Measurements from ENCODE around the gene BRICD5. TPM values are rescaled to one million over a fixed set of nuclear protein-coding genes. Genes with fewer than 3 reads are reported as not detected.

BRICD5 gene
- total and polyA plus RNA-seq, 7 donors: 1.8 to 21.3 (median 4.8) TPM; not detected in 2

GRCh38 chr16:2253293-2253692, 42.6 kb upstream of the BRICD5 start:
- Histone ChIP-seq H3K9me3 (no peaks in the 10 kb centered on the region), H3K36me3 (peaks cover 37 to 59% (median 49%) of the 10 kb centered on the region in 4 donors), H3K27ac (no peak overlapping the region), H3K4me1 (peaks cover 0 to 27% (median 23%) of the 10 kb centered on the region in 4 donors), H3K4me3 (no peak overlapping the region), H3K27me3 (no peaks in the 10 kb centered on the region)
- no peak for TF ChIP-seq POLR2A (IDR thresholded peaks at IDR 0.05)
- no peak for TF ChIP-seq CTCF (IDR thresholded peaks at IDR 0.05)
- TF ChIP-seq POLR2AphosphoS5 (IDR thresholded peaks at IDR 0.05): no peak
- no peak for TF ChIP-seq EP300 (IDR thresholded peaks at IDR 0.05)
- DNase-seq: no peak
- WGBS, 2 donors: 84 to 87% methylated on average over 11 of the region's 11 CpGs
- intact Hi-C loops (cut with DNase I): loop anchor here (5.0 kb wide), 2 partner anchors 46 to 231 kb away; partner anchors contain the start of gene MLST8

- no peak overlapping the region for H3K4me3 ChIP-seq
- no peaks in the 10 kb centered on the region for H3K9me3 ChIP-seq
- no peak for DNase-seq
- intact Hi-C loops (cut with DNase I): loop anchor here (5.0 kb wide), 2 partner anchors 45 to 230 kb away; partner anchors contain the start of gene MLST8
- TF ChIP-seq EP300 (IDR thresholded peaks at IDR 0.05) (no peak), CTCF (IDR thresholded peaks at IDR 0.05) (no peak), POLR2A (IDR thresholded peaks at IDR 0.05) (no peak)
- H3K36me3 ChIP-seq: peaks cover 36 to 54% (median 46%) of the 10 kb centered on the region in 4 donors
- peaks cover 0 to 27% (median 23%) of the 10 kb centered on the region in 4 donors for H3K4me1 ChIP-seq
- H3K27ac ChIP-seq: peak overlapping the region in 2 of 4 donors; percentile 93 to 94
- no peaks in the 10 kb centered on the region for H3K27me3 ChIP-seq
- 93 to 94% methylated on average over 7 of the region's 7 CpGs for WGBS, 2 donors
These were observed 42.1 kb upstream of the BRICD5 start for GRCh38 chr16:2252806-2253148.

GRCh38 chr16:2251296-2252111, 40.8 kb upstream of the BRICD5 start, which contains the start of gene ECI1:
TSS of gene ECI1 (minus strand) at chr16:2251587. CDS start at chr16:2251566, 21 bp downstream.
- peak within 1 kb of the TSS; percentile 63 to 75 (median 70) for H3K4me3 ChIP-seq
- H3K9me3 ChIP-seq: no peaks in the 10 kb centered on the region
- peaks cover 0 to 27% (median 23%) of the 10 kb centered on the region in 4 donors for H3K4me1 ChIP-seq
- DNase-seq: peak; percentile 98
- peak; percentile 55 to 71 for TF ChIP-seq POLR2A (IDR thresholded peaks at IDR 0.05)
- peak; percentile 66 to 76 (median 70) for TF ChIP-seq CTCF (IDR thresholded peaks at IDR 0.05)
- peak; percentile 92 to 95 (median 94) for TF ChIP-seq POLR2AphosphoS5 (IDR thresholded peaks at IDR 0.05)
- no peak for TF ChIP-seq EP300 (IDR thresholded peaks at IDR 0.05)
- no peaks in the 10 kb centered on the region for H3K27me3 ChIP-seq
- H3K27ac ChIP-seq: peak within 1 kb of the TSS; percentile 90 to 94 (median 92)
- intact Hi-C loops (cut with DNase I): loop anchor here (1.0 to 5.0 kb wide), 5 partner anchors 17 to 229 kb away; partner anchors contain the start of genes E4F1, MLST8 and RNPS1
- 1 to 2% methylated on average over 88 of the region's 88 CpGs for WGBS, 2 donors
- peaks cover 31 to 44% (median 38%) of the 10 kb centered on the region in 4 donors for H3K36me3 ChIP-seq

GRCh38 chr16:2250652-2251295, 40.1 kb upstream of the BRICD5 start:
- H3K27me3 ChIP-seq: no peaks in the 10 kb centered on the region
- 3 to 10% methylated on average over 35 of the region's 35 CpGs for WGBS, 2 donors
- H3K36me3 ChIP-seq: peaks cover 31 to 44% (median 38%) of the 10 kb centered on the region in 4 donors
- H3K9me3 ChIP-seq: no peaks in the 10 kb centered on the region
- DNase-seq: peak; percentile 72
- peak overlapping the region; percentile 90 to 94 (median 92) for H3K27ac ChIP-seq
- intact Hi-C loops (cut with DNase I): loop anchor here (1.0 to 5.0 kb wide), 5 partner anchors 18 to 228 kb away; partner anchors contain the start of genes E4F1, MLST8 and RNPS1
- H3K4me1 ChIP-seq: peaks cover 0 to 27% (median 23%) of the 10 kb centered on the region in 4 donors
- TF ChIP-seq CTCF (IDR thresholded peaks at IDR 0.05) (no peak), EP300 (IDR thresholded peaks at IDR 0.05) (no peak), POLR2AphosphoS5 (IDR thresholded peaks at IDR 0.05) (no peak), POLR2A (IDR thresholded peaks at IDR 0.05) (no peak)
- peak overlapping the region; percentile 63 to 75 (median 70) for H3K4me3 ChIP-seq

Measured in sigmoid colon (tissue), 7 donors.